Measurements from ENCODE around the gene KLHL14.
"Not testable (repeated sequence)": the region's sequence is repeated elsewhere in the genome, so short reads cannot be mapped to it uniquely, and the experiment has no call there.

The KLHL14 gene

GRCh38 chr18:32714571-32715148, 58.2 kb downstream of the KLHL14 start:
- peak; percentile 44 for DNase-seq (ENCODE audit: low read depth)

GRCh38 chr18:32712860-32713259, 60.0 kb downstream of the KLHL14 start:
- no peak for DNase-seq (ENCODE audit: low read depth)

DNA sequence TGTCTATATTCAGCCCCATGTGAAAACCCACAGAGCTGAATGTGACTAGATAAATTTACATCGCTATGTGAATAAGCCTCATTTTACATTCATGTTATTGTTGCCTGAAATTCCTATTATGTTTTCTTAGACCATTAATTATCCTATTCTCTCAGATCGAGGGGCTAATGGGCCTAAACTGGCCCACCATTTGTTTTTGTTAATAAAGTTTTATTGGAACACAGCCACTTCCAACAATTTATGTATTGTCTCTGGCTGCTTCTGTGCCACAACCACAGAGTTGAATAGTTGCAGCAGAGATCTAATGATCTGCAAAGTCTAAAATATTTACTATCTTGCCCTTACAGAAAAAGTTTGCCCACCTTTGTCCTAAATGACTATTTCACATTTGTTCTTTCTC, 61.0 kb downstream of the KLHL14 start:
- DNase-seq (ENCODE audit: low read depth), result no peak

- no peak for DNase-seq (ENCODE audit: low read depth)
These were observed 65.2 kb downstream of the KLHL14 start for GRCh38 chr18:32707586-32707985.

DNA sequence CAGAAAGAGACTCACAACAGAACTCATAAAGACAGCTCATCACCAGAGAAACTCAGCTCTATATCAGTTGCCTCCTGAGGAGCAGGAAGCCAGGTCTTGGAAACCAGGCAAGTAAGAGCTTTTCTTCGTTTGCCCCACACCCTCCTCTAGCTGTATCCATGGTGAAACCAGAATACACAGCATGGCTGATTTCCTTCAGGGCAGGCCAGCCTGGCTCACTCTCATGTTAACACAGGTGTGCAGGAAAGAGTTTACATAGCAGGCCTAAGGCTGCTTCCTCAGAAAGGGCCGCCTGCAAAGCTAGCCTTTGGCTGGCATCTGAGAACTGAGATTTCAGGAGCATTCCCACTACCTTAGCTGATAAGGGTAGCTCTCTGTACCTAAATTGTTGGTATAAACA, 65.7 kb downstream of the KLHL14 start:
- no peak for DNase-seq (ENCODE audit: low read depth)

- no peak for DNase-seq (ENCODE audit: low read depth)
These were observed 71.5 kb downstream of the KLHL14 start for GRCh38 chr18:32701313-32701712.

GRCh38 chr18:32698153-32698552, 74.7 kb downstream of the KLHL14 start:
- no peak for DNase-seq (ENCODE audit: low read depth)

GRCh38 chr18:32696376-32696775, 76.4 kb downstream of the KLHL14 start:
- no peak for DNase-seq (ENCODE audit: low read depth)

DNA sequence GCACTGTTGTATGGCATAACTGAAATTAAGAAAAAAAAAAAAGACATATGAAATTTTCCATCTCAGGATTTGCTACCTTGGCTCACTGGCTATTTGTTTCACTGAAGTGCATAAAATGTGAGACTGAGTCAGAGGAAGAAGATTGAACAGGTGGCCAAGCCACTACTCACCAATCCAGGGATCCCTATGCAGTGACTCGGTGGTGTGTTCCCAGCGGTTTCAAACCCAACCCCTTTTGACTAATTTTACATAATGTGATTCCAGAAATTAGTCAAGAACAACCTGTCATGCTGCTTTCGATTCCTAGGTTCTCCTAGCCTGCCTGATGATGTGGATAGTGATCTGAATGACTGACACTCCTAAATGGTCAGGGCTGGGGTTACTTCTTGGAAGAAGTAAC, 77.3 kb downstream of the KLHL14 start:
- DNase-seq (ENCODE audit: low read depth), result no peak

DNA sequence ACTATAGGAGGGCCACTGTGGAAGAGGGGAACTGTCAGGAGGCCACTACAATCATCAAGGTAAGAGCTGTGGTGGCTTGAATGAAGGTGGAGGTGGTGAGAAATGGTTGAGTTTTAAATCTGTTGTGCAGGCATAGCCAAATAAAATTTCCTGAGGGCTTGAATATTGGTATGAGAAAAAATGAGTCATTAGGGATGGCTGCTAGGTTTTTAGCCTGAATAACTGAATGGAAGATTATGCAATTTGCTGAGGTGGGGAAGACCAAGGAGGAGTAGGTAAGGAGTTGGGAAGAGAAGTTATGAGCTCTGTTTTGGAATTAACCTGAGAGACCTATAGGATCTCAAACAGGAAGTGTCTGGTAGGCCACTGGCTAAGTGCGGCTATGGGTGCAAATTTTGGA, 84.0 kb downstream of the KLHL14 start:
- no peak for DNase-seq (ENCODE audit: low read depth)

DNA sequence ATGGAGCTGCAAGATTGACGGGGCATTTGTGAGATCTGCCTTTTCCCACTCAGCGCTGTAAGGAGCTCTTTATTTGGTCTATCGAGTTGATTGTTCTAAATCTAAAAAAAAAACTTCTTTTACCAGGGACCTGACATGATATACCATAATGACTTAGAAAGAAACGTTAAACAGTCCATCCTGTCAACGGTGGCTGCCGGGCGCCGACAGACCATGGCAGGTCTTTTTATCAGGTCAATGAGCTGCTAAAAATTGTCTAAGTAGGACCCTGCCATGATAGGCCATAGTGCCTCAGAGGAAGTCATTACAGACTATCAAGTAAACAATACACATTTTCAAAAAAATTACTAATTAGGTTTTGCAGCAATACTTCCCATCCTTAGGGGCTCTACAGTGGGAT, 87.9 kb downstream of the KLHL14 start:
- DNase-seq (ENCODE audit: low read depth), result no peak

GRCh38 chr18:32684096-32684495, 88.7 kb downstream of the KLHL14 start:
- DNase-seq (ENCODE audit: low read depth), result no peak

DNA sequence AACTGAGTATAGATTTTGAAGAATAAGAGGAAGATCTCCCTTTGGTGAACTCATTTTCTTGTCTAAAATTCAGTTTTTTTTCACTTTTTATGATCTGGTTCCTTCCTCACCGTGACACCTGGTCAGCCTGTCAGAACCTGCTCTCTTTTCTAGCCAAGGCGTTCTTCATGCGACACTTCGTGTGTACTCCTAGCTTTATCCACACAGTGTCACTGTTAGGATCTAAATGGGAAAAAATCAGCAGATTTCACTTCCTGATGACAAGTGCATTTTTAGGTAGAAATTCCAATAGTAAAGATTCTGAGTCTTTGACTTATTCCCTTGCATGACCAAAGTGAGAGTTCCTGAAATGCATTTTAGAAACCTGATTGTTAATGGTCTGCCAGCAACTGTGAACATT, 89.8 kb downstream of the KLHL14 start:
- no peak for DNase-seq (ENCODE audit: low read depth)

DNA sequence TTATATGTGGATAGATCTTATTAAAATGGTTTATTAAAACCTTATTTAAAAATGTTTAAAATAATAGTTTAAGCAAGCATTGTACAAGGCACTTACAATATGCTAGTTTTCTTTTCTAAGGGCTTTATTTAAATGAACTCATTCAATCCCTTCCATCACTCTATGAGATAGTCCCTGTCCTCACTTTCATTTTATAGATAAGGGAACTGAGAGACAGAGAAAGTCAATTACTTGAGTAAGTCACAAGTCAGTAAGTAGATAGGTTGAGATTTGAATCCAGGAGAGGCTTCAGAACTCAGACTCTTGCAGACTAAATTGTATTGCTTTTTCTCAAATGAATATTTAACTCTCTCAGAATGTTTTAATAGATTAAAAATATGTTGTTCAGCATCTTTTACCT, 95.2 kb downstream of the KLHL14 start:
- no peak for DNase-seq (ENCODE audit: low read depth)

GRCh38 chr18:32674491-32674890, 98.3 kb downstream of the KLHL14 start:
- no peak for DNase-seq (ENCODE audit: low read depth)

- DNase-seq (ENCODE audit: low read depth), result no peak
These were observed 100.4 kb downstream of the KLHL14 start for GRCh38 chr18:32672398-32672797.

DNA sequence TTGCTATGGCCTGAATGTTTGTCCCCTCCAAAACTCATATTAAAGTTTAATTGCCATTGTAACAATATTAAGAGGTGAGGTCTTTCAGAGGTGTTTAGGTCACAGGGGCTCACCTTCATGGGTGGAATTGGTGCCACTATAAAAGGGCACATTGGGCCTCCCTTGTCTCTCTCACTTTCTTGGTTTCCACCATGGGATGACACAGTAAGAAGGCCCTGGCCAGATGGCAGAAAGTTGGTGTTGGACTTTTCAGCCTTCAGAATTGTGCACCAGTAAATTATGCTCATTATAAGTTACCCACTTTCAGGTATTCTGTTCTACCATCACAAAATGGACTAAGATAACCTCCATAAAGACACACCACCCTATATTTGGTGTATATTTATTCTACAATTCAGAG, 102.1 kb downstream of the KLHL14 start:
- no peak for DNase-seq (ENCODE audit: low read depth)

- no peak for DNase-seq (ENCODE audit: low read depth)
These were observed 103.2 kb downstream of the KLHL14 start for GRCh38 chr18:32669549-32670165.

DNA sequence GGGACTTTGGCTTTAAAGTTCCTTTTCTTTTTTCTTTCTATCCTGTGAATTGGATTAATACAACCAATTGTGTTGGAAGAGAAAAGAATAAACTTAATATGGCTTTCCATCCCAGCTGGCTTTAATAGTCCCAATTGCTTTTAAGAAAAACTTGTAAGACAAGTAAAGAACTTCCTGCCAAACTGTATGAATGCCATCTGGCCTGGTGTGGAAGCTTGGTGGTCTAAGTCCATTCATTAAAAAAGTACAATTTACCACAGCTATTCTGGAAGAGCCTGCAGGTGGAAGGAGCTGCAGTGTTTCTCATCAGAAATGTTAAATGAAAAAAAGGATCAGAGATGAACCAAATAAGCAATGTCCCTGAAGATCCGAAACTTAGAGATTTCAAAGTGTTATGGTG, 103.9 kb downstream of the KLHL14 start:
- no peak for DNase-seq (ENCODE audit: low read depth)

DNA sequence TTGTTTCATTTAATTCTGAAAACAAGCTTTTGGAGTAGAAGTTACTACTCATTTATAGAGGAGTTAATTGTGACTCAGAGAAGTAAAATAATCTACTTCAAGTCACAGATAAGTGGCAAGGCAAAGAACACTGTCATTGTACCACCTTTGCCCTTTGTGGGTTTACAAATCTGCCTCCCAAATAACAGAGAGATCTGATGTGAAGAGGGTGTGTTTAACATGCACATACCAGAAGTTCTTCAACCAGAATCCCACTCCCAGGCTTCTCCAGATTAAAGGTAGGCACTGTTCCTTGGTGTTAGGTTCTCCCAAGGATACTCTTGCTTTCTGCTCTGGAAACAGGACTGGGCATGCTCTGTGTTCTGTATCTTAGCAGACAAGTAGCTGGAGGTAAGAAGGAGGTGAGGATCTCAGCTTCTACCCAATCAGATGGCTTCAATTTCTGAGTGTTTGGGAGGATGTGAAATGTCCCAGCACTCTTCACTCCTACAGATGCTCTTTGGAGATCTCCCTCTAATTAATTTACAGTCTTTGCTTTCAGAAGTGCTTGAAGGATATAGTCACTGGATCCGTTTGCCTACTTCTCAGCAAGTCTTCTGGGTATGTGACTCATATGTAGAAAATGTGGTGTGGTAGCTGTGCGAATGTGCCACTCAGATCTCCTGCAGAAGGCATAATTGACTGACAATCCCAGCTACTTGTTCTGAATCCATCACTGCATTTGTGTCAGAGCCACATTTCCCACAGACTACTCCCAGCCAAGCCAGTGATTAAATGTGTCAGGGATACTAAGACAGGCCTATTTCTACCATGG, 111.1 kb downstream of the KLHL14 start:
- DNase-seq (ENCODE audit: low read depth), result no peak

GRCh38 chr18:32654507-32654906, 118.3 kb downstream of the KLHL14 start:
- not testable (repeated sequence) for DNase-seq (ENCODE audit: low read depth)

GRCh38 chr18:32637659-32638058, 135.2 kb downstream of the KLHL14 start:
- DNase-seq (ENCODE audit: low read depth), result not testable (repeated sequence)

DNA sequence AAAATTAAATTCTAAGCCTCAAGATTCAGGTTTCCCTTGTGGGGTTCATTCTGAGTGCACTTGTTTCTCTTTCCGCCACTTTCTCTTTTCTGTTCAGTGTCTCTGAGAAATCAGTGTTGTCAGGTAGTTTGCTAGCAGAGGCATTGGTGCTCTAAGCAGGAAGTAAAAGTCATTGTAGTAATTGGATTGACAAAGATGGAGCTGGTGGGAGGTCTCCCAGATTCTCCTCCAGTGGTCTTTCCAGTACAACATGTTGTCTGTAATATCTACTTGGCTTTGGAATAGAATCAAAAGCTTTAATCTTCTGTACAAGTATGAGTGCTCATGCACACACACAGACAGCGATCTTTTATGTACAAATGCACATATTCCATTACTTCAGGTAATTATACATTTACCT, 135.6 kb downstream of the KLHL14 start:
- no peak for DNase-seq (ENCODE audit: low read depth)
